Activated T-cell treated with anti-CD3 and anti-CD28 coated beads, Interleukin-2, amount 50 U/mL, for 48 hours (primary cell): ENCODE results near the gene RIN3.
A peak's percentile ranks its signal among the peaks of the same experiment; 100 is the strongest.

Experiments
- DNase-seq, 2 experiments: peaks; one replicate each; pipeline ENCODE4 v3.0.0-alpha.2; 2020

Gene RIN3

GRCh38 chr14:92601757-92602417, 88.3 kb downstream of the RIN3 start:
- no peak for DNase-seq

- DNase-seq = peak in 1 of 2 experiments; percentile 53
Observed at GRCh38 chr14:92603309-92604242, 90.0 kb downstream of the RIN3 start.

- no peak for DNase-seq
Observed at GRCh38 chr14:92605274-92605940, 91.8 kb downstream of the RIN3 start.

GRCh38 chr14:92607251-92607650, 93.7 kb downstream of the RIN3 start:
- DNase-seq = no peak

GRCh38 chr14:92607702-92608429, 94.3 kb downstream of the RIN3 start:
- DNase-seq = no peak

- no peak for DNase-seq
Observed at GRCh38 chr14:92609955-92610354, 96.4 kb downstream of the RIN3 start.

- no peak for DNase-seq
Observed at GRCh38 chr14:92610849-92611271, 97.3 kb downstream of the RIN3 start.

- DNase-seq = peak; percentile 83 to 84
Observed at GRCh38 chr14:92613008-92613658, 99.6 kb downstream of the RIN3 start.

GRCh38 chr14:92613681-92614260, 100.2 kb downstream of the RIN3 start:
- no peak for DNase-seq

GRCh38 chr14:92615451-92615850, 101.9 kb downstream of the RIN3 start:
- DNase-seq = peak; percentile 59 to 70

- DNase-seq = no peak
Observed at GRCh38 chr14:92616178-92616577, 102.6 kb downstream of the RIN3 start.

GRCh38 chr14:92617581-92617980, 104.0 kb downstream of the RIN3 start:
- DNase-seq = no peak

GRCh38 chr14:92619671-92620456, 106.3 kb downstream of the RIN3 start:
- DNase-seq = no peak

GRCh38 chr14:92622311-92622710, 108.7 kb downstream of the RIN3 start:
- no peak for DNase-seq

- DNase-seq = no peak
Observed at GRCh38 chr14:92624764-92625163, 111.2 kb downstream of the RIN3 start.

GRCh38 chr14:92625213-92625612, 111.6 kb downstream of the RIN3 start:
- DNase-seq = no peak

- DNase-seq = no peak
Observed at GRCh38 chr14:92626041-92626440, 112.5 kb downstream of the RIN3 start.

- no peak for DNase-seq
Observed at GRCh38 chr14:92627707-92628215, 114.2 kb downstream of the RIN3 start.

- DNase-seq = no peak
Observed at GRCh38 chr14:92628636-92629035, 115.1 kb downstream of the RIN3 start.

- no peak for DNase-seq
Observed at GRCh38 chr14:92630367-92630766, 116.8 kb downstream of the RIN3 start.

GRCh38 chr14:92631098-92631497, 117.5 kb downstream of the RIN3 start:
- DNase-seq = no peak
